HepG2 (cell line): ENCODE measurements around the gene GPR137. TPM values are rescaled to one million over a fixed set of nuclear protein-coding genes. Genes with fewer than 3 reads are reported as not detected.

Experiments used
- BCL3 ChIP-seq: sonication (generic); formaldehyde crosslinking; IDR thresholded peaks from 2 replicates; pipeline ENCODE4 v1.5.1; 2020; ENCODE audit warnings: mild to moderate bottlenecking, missing genetic modification reagents, moderate library complexity
- CBFB ChIP-seq: sonication (generic); formaldehyde crosslinking; IDR thresholded peaks from 2 replicates; pipeline ENCODE4 v1.4.0; 2020; ENCODE audit warnings: missing genetic modification reagents
- CREM ChIP-seq, 2 experiments: sonication (generic) in 1 of 2; formaldehyde crosslinking in 1 of 2; IDR thresholded peaks; 2 replicates each; pipeline versions ENCODE4 v1.4.0 to v1.6.1; 2016 to 2020; ENCODE audit warnings: antibody characterized with exemption in 1 of 2, mild to moderate bottlenecking in 1 of 2, missing genetic modification reagents in 1 of 2
- ETV5 ChIP-seq: IDR thresholded peaks from 2 replicates; pipeline ENCODE4 v1.6.1; 2018; ENCODE audit warnings: missing biosample characterization, missing genetic modification reagents, inconsistent platforms, borderline replicate concordance
- HBP1 ChIP-seq: IDR thresholded peaks from 2 replicates; pipeline ENCODE4 v1.6.1; 2016; ENCODE audit warnings: low read depth, control low read depth
- HOXA9 ChIP-seq: sonication (generic); formaldehyde crosslinking; IDR thresholded peaks from 2 replicates; pipeline ENCODE4 v1.8.1; 2022; ENCODE audit warnings: missing genetic modification reagents, mild to moderate bottlenecking, moderate library complexity, borderline replicate concordance
- KDM1A ChIP-seq: IDR thresholded peaks from 2 replicates; pipeline ENCODE4 v1.6.1; 2016; ENCODE audit warnings: missing compliant biosample characterization
- MTA1 ChIP-seq: sonication (generic); formaldehyde crosslinking; IDR thresholded peaks from 2 replicates; pipeline ENCODE4 v1.4.0; 2020; ENCODE audit warnings: missing genetic modification reagents, mild to moderate bottlenecking, borderline replicate concordance
- MTERF4 ChIP-seq: sonication (generic); formaldehyde crosslinking; IDR thresholded peaks from 2 replicates; pipeline ENCODE4 v1.8.0; 2023; ENCODE audit warnings: mild to moderate bottlenecking, missing genetic modification reagents
- PHF5A ChIP-seq: IDR thresholded peaks from one replicate; pipeline ENCODE4 v1.6.1; 2018; ENCODE audit warnings: low read depth, missing genetic modification reagents; ENCODE audit not compliant: unreplicated experiment
- RARA ChIP-seq: IDR thresholded peaks from 2 replicates; pipeline ENCODE4 v1.6.1; 2016; ENCODE audit warnings: missing genetic modification reagents, missing compliant biosample characterization
- STAG1 ChIP-seq: sonication (generic); formaldehyde crosslinking; IDR thresholded peaks from 2 replicates; pipeline ENCODE4 v1.4.0; 2020; ENCODE audit warnings: missing genetic modification reagents
- TFAP4 ChIP-seq: sonication (generic); IDR thresholded peaks from 2 replicates; pipeline ENCODE4 v1.6.1; 2016; ENCODE audit warnings: low read depth, borderline replicate concordance
- U2AF2 ChIP-seq: fragments of 200-400 bp; formaldehyde crosslinking; IDR thresholded peaks from 2 replicates; pipeline ENCODE4 v1.6.1; 2017; ENCODE audit warnings: low read depth, mild to moderate bottlenecking, low read length
- ZFP82 ChIP-seq: sonication (generic); formaldehyde crosslinking; IDR thresholded peaks from 2 replicates; pipeline ENCODE4 v1.5.1; 2020; ENCODE audit warnings: mild to moderate bottlenecking, missing genetic modification reagents, borderline replicate concordance
- ZNF263 ChIP-seq: sonication (generic); formaldehyde crosslinking; IDR thresholded peaks from 2 replicates; pipeline ENCODE4 v1.4.0; 2020; ENCODE audit warnings: missing genetic modification reagents
- ZNF687 ChIP-seq: sonication (generic); formaldehyde crosslinking; IDR thresholded peaks from 2 replicates; pipeline ENCODE4 v1.5.1; 2020; ENCODE audit warnings: mild to moderate bottlenecking, missing genetic modification reagents, moderate library complexity
- ZNF777 ChIP-seq: sonication (generic); formaldehyde crosslinking; IDR thresholded peaks from 2 replicates; pipeline ENCODE4 v1.4.0; 2020; ENCODE audit warnings: missing genetic modification reagents
- ZNF781 ChIP-seq: sonication (generic); formaldehyde crosslinking; IDR thresholded peaks from 2 replicates; pipeline ENCODE4 v1.5.1; 2020; ENCODE audit warnings: borderline replicate concordance, mild to moderate bottlenecking, missing genetic modification reagents; ENCODE audit errors: not compliant biosample characterization
- ZNF839 ChIP-seq: sonication (generic); formaldehyde crosslinking; IDR thresholded peaks from 2 replicates; pipeline ENCODE4 v1.4.0; 2020; ENCODE audit warnings: missing genetic modification reagents, mild to moderate bottlenecking, borderline replicate concordance
- polyA plus RNA-seq, 8 experiments: library from polyadenylated mRNA; depleted of rRNA in 3 of 8; stranded (reverse) in 7 of 8; unstranded in 1 of 8; fragments of >200 nt; fragmentation: Illumina TruSeq in 4 of 8; extraction: Trizol in 4 of 8; gene quantifications; 2 replicates each; pipeline versions ENCODE4 v1.2.1 to v1.2.3, GENCODE V29; 2011 to 2016; ENCODE audit warnings: low read depth in 4 of 8, missing spikeins in 1 of 8, mixed read lengths in 1 of 8; ENCODE audit not compliant: insufficient read depth in 1 of 8
- total RNA-seq, 5 experiments: library from RNA; depleted of rRNA; stranded (reverse); fragments of >200 nt; fragmentation: Illumina TruSeq; extraction: Trizol; gene quantifications; 2 replicates each; pipeline ENCODE4 v1.2.3, GENCODE V29; 2016; ENCODE audit warnings: low read depth in 1 of 5

The GPR137 gene
- total and polyA plus RNA-seq, 2 of the 13 experiments (the other 11 are each of a cell fraction or from before 2014, with no cell fraction given): 8.5 to 13.2 TPM

GRCh38 chr11:64268893-64269539 lies 16.6 kb upstream of the GPR137 start (continued):
- TF ChIP-seq RARA (CRISPR knock-in tag) (0 out of 2 replicates have a peak, but pooled peaks have one; percentile 53), ETV5 (CRISPR knock-in tag) (peak; percentile 73), ZFP82 (peak; percentile 74; the same call in 1 of the 2 replicates), ZNF781 (CRISPR knock-in tag) (no peak), ZNF687 (0 out of 2 replicates have a peak, but pooled peaks have one; percentile 25), STAG1 (no peak), KDM1A (peak; percentile 50; the same call in 1 of the 2 replicates), ZNF263 (peak; percentile 36; the same call in 1 of the 2 replicates), MTA1 (peak; percentile 28; the same call in 1 of the 2 replicates), HBP1 (CRISPR knock-in tag) (no peak), CBFB (CRISPR knock-in tag) (peak; percentile 10; the same call in 1 of the 2 replicates), TFAP4 (no peak), BCL3 (CRISPR knock-in tag) (0 out of 2 replicates have a peak, but pooled peaks have one; percentile 6), MTERF4 (no peak), HOXA9 (CRISPR knock-in tag) (peak; percentile 68; the same call in 1 of the 2 replicates), PHF5A (CRISPR knock-in tag) (no peak), U2AF2 (no peak), CREM (IDR thresholded peaks at IDR 0.05) (0 out of 2 replicates have a peak, but pooled peaks have one; percentile 33), CREM (CRISPR knock-in tag; IDR thresholded peaks at IDR 0.05) (no peak), ZNF839 (no peak), ZNF777 (peak; percentile 40; the same call in 1 of the 2 replicates)
